Spleen (tissue), 7 donors: ENCODE results near the gene PEDS1.

Experiments used
- POLR2A ChIP-seq, 3 donors: fragments of 450-650 bp; IDR thresholded peaks; one replicate each; pipeline ENCODE4 v1.5.1; 2017; ENCODE audit warnings: antibody characterized with exemption in 3 of 3, mild to moderate bottlenecking in 1 of 3
- POLR2AphosphoS5 ChIP-seq, 3 donors: sonication (generic); formaldehyde crosslinking; IDR thresholded peaks; one replicate each; pipeline ENCODE4 v1.5.1; 2017; ENCODE audit warnings: antibody characterized with exemption in 3 of 3
- TF ChIP-seq, protein P1 (sequence below), 11 experiments: fragments of 200-600 bp in 7 of 11; fragments of 450-650 bp in 4 of 11; sonication (generic) in 4 of 11; IDR thresholded peaks in 8 of 11; conservative IDR thresholded peaks in 3 of 11; 1 replicate in 7 of 11; 2 replicates in 4 of 11; pipeline versions ENCODE4 v1.4.0 to v1.8.0; 2016 to 2021; ENCODE audit warnings: antibody characterized with exemption in 11 of 11, inconsistent platforms in 4 of 11, mild to moderate bottlenecking in 1 of 11
- donor health status: DM: no; HTN: no; CAD: no; lungs with moderate emphysema.
- donor health status: DM: no; HTN: no; CAD: no.
- donor health status: DM: no; HTN: no; CAD: no.

DNA sequence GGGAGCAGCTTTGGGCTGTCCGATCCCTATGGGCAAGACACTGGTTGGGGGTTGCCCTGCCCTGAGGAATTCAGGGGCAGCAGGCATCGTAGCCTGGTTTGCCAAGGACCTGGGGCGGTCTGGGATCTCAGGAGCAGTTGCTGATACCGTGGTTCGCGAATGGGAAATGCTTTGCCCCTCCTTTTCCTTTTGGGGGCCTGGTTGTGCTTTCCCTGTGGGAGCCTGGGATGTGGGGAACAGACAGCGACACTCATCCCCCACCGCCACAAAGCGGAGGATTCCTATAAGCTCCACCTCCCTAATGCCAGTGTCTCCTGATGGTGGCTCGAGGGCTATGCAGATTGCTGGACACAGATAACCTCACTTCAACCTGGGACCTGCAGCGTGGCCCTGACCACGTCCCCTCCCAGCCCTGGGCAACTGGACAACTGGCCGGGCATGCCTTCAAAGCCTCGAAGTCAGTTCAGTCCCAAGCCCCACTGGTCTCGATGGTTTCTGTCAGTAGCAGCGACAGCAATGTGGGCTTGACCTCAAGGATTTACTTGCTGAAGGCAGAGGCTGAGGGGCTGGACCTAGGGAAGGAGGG, 40.4 kb upstream of the PEDS1 start:
- TF ChIP-seq, protein P1, sequence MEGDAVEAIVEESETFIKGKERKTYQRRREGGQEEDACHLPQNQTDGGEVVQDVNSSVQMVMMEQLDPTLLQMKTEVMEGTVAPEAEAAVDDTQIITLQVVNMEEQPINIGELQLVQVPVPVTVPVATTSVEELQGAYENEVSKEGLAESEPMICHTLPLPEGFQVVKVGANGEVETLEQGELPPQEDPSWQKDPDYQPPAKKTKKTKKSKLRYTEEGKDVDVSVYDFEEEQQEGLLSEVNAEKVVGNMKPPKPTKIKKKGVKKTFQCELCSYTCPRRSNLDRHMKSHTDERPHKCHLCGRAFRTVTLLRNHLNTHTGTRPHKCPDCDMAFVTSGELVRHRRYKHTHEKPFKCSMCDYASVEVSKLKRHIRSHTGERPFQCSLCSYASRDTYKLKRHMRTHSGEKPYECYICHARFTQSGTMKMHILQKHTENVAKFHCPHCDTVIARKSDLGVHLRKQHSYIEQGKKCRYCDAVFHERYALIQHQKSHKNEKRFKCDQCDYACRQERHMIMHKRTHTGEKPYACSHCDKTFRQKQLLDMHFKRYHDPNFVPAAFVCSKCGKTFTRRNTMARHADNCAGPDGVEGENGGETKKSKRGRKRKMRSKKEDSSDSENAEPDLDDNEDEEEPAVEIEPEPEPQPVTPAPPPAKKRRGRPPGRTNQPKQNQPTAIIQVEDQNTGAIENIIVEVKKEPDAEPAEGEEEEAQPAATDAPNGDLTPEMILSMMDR (IDR thresholded peaks at IDR 0.05 in 8 of 11, conservative IDR thresholded peaks at IDR 0.05 in 3 of 11): no peak
- TF ChIP-seq POLR2A (IDR thresholded peaks at IDR 0.05) (no peak), POLR2AphosphoS5 (IDR thresholded peaks at IDR 0.05) (peak; percentile 66 to 84 (median 79))
